ENCODE results near the gene GPR35.

The GPR35 gene

DNA sequence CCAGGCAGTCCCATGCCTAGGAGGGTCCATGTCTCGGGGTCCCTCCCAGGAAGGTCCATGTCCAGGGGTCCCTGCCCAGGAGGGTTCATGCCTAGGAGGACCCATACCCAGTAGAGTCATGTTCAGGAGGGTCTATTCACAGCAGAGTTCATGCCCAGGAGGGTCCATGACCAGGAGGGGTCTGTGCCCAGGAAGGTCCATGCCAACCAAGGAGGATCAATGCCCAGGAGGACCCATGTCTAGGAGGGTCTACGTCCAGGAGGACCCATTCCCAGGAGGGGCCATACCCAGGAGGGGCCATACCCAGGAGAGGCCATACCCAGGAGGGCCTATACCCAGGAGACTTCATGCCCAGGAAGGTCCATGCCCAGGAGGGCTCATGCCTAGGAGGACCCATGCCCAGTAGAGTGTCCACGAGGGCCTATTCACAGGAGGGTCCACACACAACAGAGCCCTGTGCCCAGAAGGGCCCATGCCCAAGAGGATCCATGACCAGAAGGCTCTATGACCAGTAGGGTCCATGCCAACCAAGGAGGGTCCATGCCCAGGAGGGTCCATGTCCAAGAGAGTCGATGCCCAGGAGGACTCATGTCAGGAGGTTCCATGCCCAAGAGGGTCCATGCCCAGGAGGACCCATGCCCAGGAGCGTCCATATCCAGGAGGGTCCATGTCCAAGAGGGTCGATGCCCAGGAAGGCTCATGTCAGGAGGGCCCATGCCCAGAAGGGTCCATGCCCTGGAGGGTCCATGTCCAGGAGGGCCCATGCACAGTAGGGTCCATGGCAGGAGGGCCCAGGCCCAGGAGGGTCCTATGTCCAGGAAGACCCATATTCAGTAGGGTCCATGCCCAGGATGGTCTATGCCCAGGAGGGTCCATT lies 10.1 kb downstream of the GPR35 start:
- H3K27ac ChIP-seq (ENCODE audit: low read length) = no peak overlapping the region

DNA sequence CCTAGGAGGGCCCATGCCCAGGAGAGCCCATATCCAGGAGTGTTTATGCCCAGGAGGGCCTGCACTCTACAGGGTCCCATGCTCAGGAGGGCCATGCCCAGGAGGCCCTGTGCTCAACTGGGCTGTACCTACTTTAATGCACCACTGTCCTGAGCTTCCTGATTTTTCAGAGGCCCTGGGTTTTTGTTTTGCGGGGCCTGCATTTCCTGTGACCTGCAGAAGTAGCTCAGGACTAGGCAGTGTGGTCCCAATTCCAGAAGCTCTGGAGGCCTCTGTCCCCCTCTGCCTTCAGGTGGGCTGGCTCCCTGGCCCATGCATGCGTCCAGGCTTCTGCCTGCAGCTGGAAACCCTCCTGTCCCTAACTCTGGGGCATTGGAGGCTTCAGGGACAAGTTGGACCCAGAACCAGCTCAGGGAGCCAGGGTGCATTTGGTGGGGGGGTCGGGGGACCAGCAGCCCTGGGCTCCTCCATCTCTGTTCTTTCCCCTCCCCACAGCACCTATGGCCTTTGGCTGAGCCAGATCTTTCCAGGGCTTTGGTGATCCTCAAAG lies 10.8 kb downstream of the GPR35 start:
- no peaks in the 10 kb centered on the region for H3K79me2 ChIP-seq (ENCODE audit: low read length)
- TF ChIP-seq EZH2phosphoT487 (IDR thresholded peaks at IDR 0.05; ENCODE audit: low read depth) = no peak
- TF ChIP-seq, protein P1, sequence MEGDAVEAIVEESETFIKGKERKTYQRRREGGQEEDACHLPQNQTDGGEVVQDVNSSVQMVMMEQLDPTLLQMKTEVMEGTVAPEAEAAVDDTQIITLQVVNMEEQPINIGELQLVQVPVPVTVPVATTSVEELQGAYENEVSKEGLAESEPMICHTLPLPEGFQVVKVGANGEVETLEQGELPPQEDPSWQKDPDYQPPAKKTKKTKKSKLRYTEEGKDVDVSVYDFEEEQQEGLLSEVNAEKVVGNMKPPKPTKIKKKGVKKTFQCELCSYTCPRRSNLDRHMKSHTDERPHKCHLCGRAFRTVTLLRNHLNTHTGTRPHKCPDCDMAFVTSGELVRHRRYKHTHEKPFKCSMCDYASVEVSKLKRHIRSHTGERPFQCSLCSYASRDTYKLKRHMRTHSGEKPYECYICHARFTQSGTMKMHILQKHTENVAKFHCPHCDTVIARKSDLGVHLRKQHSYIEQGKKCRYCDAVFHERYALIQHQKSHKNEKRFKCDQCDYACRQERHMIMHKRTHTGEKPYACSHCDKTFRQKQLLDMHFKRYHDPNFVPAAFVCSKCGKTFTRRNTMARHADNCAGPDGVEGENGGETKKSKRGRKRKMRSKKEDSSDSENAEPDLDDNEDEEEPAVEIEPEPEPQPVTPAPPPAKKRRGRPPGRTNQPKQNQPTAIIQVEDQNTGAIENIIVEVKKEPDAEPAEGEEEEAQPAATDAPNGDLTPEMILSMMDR (IDR thresholded peaks at IDR 0.05; ENCODE audit: low read depth, low read length) = no peak
- no peaks in the 10 kb centered on the region for H3K36me3 ChIP-seq (replicated peaks; ENCODE audit: low read depth, low read length)
- no peaks in the 10 kb centered on the region for H3K4me1 ChIP-seq (ENCODE audit: low read length)
- H3K27me3 ChIP-seq (ENCODE audit: low read depth, low read length) = no peaks in the 10 kb centered on the region
- H3K9me3 ChIP-seq (ENCODE audit: insufficient read depth, low read length) = no peaks in the 10 kb centered on the region
- no peak overlapping the region for H3K4me2 ChIP-seq (ENCODE audit: low read length)
- H3K4me3 ChIP-seq (ENCODE audit: low read length) = no peak overlapping the region
- no peaks in the 10 kb centered on the region for H4K20me1 ChIP-seq (ENCODE audit: insufficient read depth, low read length)
- H3K27ac ChIP-seq (ENCODE audit: low read length) = no peak overlapping the region
- no peak overlapping the region for H2AFZ ChIP-seq (ENCODE audit: low read depth, low read length)
- no peak overlapping the region for H3K9ac ChIP-seq (ENCODE audit: low read length)

More for the DNA sequence above, 10.1 kb downstream of the GPR35 start:
- no peak for TF ChIP-seq EZH2phosphoT487 (IDR thresholded peaks at IDR 0.05; ENCODE audit: low read depth)
- TF ChIP-seq, protein P1 (IDR thresholded peaks at IDR 0.05; ENCODE audit: low read depth, low read length) = no peak
- Histone ChIP-seq H3K4me2 (ENCODE audit: low read length) (no peak overlapping the region), H3K79me2 (ENCODE audit: low read length) (no peaks in the 10 kb centered on the region), H2AFZ (ENCODE audit: low read depth, low read length) (no peak overlapping the region), H3K36me3 (replicated peaks; ENCODE audit: low read depth, low read length) (no peaks in the 10 kb centered on the region), H3K9ac (ENCODE audit: low read length) (no peak overlapping the region), H3K9me3 (ENCODE audit: insufficient read depth, low read length) (no peaks in the 10 kb centered on the region), H4K20me1 (ENCODE audit: insufficient read depth, low read length) (no peaks in the 10 kb centered on the region), H3K27me3 (ENCODE audit: low read depth, low read length) (no peaks in the 10 kb centered on the region), H3K4me1 (ENCODE audit: low read length) (no peaks in the 10 kb centered on the region), H3K4me3 (ENCODE audit: low read length) (no peak overlapping the region)

GRCh38 chr2:240636563-240637115 lies 11.4 kb downstream of the GPR35 start:
- H3K27me3 ChIP-seq (ENCODE audit: low read depth, low read length) = no peaks in the 10 kb centered on the region
- H4K20me1 ChIP-seq (ENCODE audit: insufficient read depth, low read length) = no peaks in the 10 kb centered on the region
- H3K9me3 ChIP-seq (ENCODE audit: insufficient read depth, low read length) = no peaks in the 10 kb centered on the region
- TF ChIP-seq, protein P1 (IDR thresholded peaks at IDR 0.05; ENCODE audit: low read depth, low read length) = no peak
- TF ChIP-seq EZH2phosphoT487 (IDR thresholded peaks at IDR 0.05; ENCODE audit: low read depth) = no peak
- H3K4me3 ChIP-seq (ENCODE audit: low read length) = no peak overlapping the region
- no peak overlapping the region for H3K27ac ChIP-seq (ENCODE audit: low read length)
- H3K36me3 ChIP-seq (replicated peaks; ENCODE audit: low read depth, low read length) = no peaks in the 10 kb centered on the region
- H3K4me2 ChIP-seq (ENCODE audit: low read length) = no peak overlapping the region
- no peaks in the 10 kb centered on the region for H3K79me2 ChIP-seq (ENCODE audit: low read length)
- no peak overlapping the region for H3K9ac ChIP-seq (ENCODE audit: low read length)
- no peaks in the 10 kb centered on the region for H3K4me1 ChIP-seq (ENCODE audit: low read length)
- no peak overlapping the region for H2AFZ ChIP-seq (ENCODE audit: low read depth, low read length)

Data from OCI-LY3 (cell line).